Measurements from ENCODE around the gene CWC15. TPM values are rescaled to one million over a fixed set of nuclear protein-coding genes. Genes with fewer than 3 reads are reported as not detected.

The CWC15 gene
- total and polyA plus RNA-seq, 2 donors (not counting 3 experiments of a cell fraction or from before 2014, with no cell fraction given): 16.9 to 72.0 TPM

DNA sequence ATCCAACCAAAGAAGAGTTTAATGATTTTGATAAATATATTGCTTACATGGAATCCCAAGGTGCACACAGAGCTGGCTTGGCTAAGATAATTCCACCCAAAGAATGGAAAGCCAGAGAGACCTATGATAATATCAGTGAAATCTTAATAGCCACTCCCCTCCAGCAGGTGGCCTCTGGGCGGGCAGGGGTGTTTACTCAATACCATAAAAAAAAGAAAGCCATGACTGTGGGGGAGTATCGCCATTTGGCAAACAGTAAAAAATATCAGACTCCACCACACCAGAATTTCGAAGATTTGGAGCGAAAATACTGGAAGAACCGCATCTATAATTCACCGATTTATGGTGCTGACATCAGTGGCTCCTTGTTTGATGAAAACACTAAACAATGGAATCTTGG is 24.1 kb upstream of the CWC15 start:
- DNase-seq (ENCODE audit: low read depth, low spot score) (no peak), FAIRE-seq (no peak)
- Histone ChIP-seq H3K9me1 (replicated peaks; ENCODE audit: control insufficient read depth, extremely low read depth, insufficient read depth, low read length) (no peaks in the 10 kb centered on the region), H3K9ac (replicated peaks; ENCODE audit: extremely low read depth, insufficient read depth, low read length) (no peak overlapping the region), H3K4me3 (replicated peaks in 1 of 3; ENCODE audit: insufficient read depth in 1 of 3, low read depth in 1 of 3, low read length in 3 of 3) (no peak overlapping the region), H3K79me2 (ENCODE audit: control insufficient read depth, insufficient read depth, low read length) (no peaks in the 10 kb centered on the region), H3K4me1 (ENCODE audit: control insufficient read depth, extremely low read depth, insufficient read depth, low read length) (no peaks in the 10 kb centered on the region), H3K27me3 (ENCODE audit: control insufficient read depth in 2 of 2, insufficient read depth in 2 of 2, low read length in 2 of 2) (no peaks in the 10 kb centered on the region), H2AFZ (ENCODE audit: low read depth, low read length) (no peak overlapping the region), H3K27ac (ENCODE audit: insufficient read depth, low read depth, low read length) (no peak overlapping the region), H4K20me1 (replicated peaks; ENCODE audit: control insufficient read depth, extremely low read depth, insufficient read depth, low read length) (no peaks in the 10 kb centered on the region), H3K36me3 (ENCODE audit: control insufficient read depth in 2 of 2, extremely low read depth in 1 of 2, insufficient read depth in 2 of 2, low read length in 2 of 2) (no peaks in the 10 kb centered on the region), H3K9me3 (replicated peaks; ENCODE audit: control insufficient read depth, insufficient read depth, low read length) (no peaks in the 10 kb centered on the region), H3K4me2 (ENCODE audit: insufficient read depth, low read length) (no peak overlapping the region)
- ChIA-PET CTCF (no interaction called here), POLR2A (no interaction called here)
- BruUV-seq (replicated peaks): no TSS peak
- dilution Hi-C loops (cut with MboI; ENCODE audit: extremely low pct_ligation_motif_present, low sequenced_read_pairs) (no loop called here), intact Hi-C loops (cut with micrococcal nuclease) (no loop called here)
- TF ChIP-seq MYC (IDR thresholded peaks at IDR 0.05; ENCODE audit: low read depth, low read length) (no peak), EZH2 (IDR thresholded peaks at IDR 0.05; ENCODE audit: borderline replicate concordance, low read depth, low read length, severe bottlenecking) (no peak), JUN (IDR thresholded peaks at IDR 0.05; ENCODE audit: borderline replicate concordance, insufficient read depth, insufficient read length, low read depth) (no peak), GATA2 (IDR thresholded peaks at IDR 0.05; ENCODE audit: insufficient read depth, insufficient read length, low read depth, low read length) (no peak), FOS (IDR thresholded peaks at IDR 0.05; ENCODE audit: borderline replicate concordance, insufficient read depth, low read length) (no peak)
- TF ChIP-seq, protein P1, sequence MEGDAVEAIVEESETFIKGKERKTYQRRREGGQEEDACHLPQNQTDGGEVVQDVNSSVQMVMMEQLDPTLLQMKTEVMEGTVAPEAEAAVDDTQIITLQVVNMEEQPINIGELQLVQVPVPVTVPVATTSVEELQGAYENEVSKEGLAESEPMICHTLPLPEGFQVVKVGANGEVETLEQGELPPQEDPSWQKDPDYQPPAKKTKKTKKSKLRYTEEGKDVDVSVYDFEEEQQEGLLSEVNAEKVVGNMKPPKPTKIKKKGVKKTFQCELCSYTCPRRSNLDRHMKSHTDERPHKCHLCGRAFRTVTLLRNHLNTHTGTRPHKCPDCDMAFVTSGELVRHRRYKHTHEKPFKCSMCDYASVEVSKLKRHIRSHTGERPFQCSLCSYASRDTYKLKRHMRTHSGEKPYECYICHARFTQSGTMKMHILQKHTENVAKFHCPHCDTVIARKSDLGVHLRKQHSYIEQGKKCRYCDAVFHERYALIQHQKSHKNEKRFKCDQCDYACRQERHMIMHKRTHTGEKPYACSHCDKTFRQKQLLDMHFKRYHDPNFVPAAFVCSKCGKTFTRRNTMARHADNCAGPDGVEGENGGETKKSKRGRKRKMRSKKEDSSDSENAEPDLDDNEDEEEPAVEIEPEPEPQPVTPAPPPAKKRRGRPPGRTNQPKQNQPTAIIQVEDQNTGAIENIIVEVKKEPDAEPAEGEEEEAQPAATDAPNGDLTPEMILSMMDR (IDR thresholded peaks at IDR 0.05; ENCODE audit: extremely low read depth in 1 of 2, insufficient read depth in 1 of 2, low read depth in 1 of 2, low read length in 2 of 2): no peak
- TF ChIP-seq, protein P2, sequence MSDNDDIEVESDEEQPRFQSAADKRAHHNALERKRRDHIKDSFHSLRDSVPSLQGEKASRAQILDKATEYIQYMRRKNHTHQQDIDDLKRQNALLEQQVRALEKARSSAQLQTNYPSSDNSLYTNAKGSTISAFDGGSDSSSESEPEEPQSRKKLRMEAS (IDR thresholded peaks at IDR 0.05; ENCODE audit: insufficient read depth, insufficient read length): no peak

Data from endothelial cell of umbilical vein (primary cell).